HepG2 (cell line): ENCODE data around the gene GNAL. TPM values are rescaled to one million over a fixed set of nuclear protein-coding genes. Genes with fewer than 3 reads are reported as not detected.

ENCODE experiments used
- FOXA3 ChIP-seq: IDR thresholded peaks from 2 replicates; pipeline ENCODE4 v1.6.1; 2016; ENCODE audit warnings: missing genetic modification reagents, missing compliant biosample characterization
- FOXJ3 ChIP-seq: sonication (generic); formaldehyde crosslinking; IDR thresholded peaks from 2 replicates; pipeline ENCODE4 v1.4.0; 2020; ENCODE audit warnings: missing genetic modification reagents, mild to moderate bottlenecking, borderline replicate concordance
- HNF4G ChIP-seq, 2 experiments: sonication (generic) in 1 of 2; formaldehyde crosslinking in 1 of 2; IDR thresholded peaks; 2 replicates each; pipeline versions ENCODE4 v1.4.0 to v1.6.1; 2011 to 2020; ENCODE audit warnings: borderline replicate concordance in 2 of 2, low read depth in 2 of 2, mild to moderate bottlenecking in 2 of 2, low read length in 1 of 2, missing genetic modification reagents in 1 of 2, moderate library complexity in 1 of 2
- NFYC ChIP-seq: IDR thresholded peaks from 2 replicates; pipeline ENCODE4 v1.6.1; 2016; ENCODE audit warnings: missing genetic modification reagents, missing compliant biosample characterization
- PCBP2 ChIP-seq: fragments of 200-400 bp; formaldehyde crosslinking; optimal IDR thresholded peaks from 2 replicates; pipeline ENCODE3; 2018; ENCODE audit warnings: low read length, low read depth; ENCODE audit not compliant: poor library complexity, severe bottlenecking
- RBFOX2 ChIP-seq: fragments of 200-400 bp; formaldehyde crosslinking; IDR thresholded peaks from 2 replicates; pipeline ENCODE4 v1.6.1; 2017; ENCODE audit warnings: low read depth, mild to moderate bottlenecking, low read length
- SOX13 ChIP-seq, 3 experiments: fragments of 450-650 bp in 1 of 3; sonication (generic) in 1 of 3; formaldehyde crosslinking in 1 of 3; IDR thresholded peaks in 2 of 3; conservative IDR thresholded peaks in 1 of 3; 2 replicates each; pipeline versions ENCODE4 v1.5.0 to v1.6.1; 2016 to 2020; ENCODE audit warnings: antibody characterized with exemption in 1 of 3, mild to moderate bottlenecking in 1 of 3, missing compliant biosample characterization in 1 of 3, missing genetic modification reagents in 1 of 3, moderate library complexity in 1 of 3
- TBX2 ChIP-seq: sonication (generic); formaldehyde crosslinking; IDR thresholded peaks from 2 replicates; pipeline ENCODE4 v1.5.0; 2020; ENCODE audit warnings: missing genetic modification reagents, mild to moderate bottlenecking, borderline replicate concordance
- TEAD3 ChIP-seq: optimal IDR thresholded peaks from 2 replicates; pipeline ENCODE3; 2016; ENCODE audit warnings: borderline replicate concordance
- THYN1 ChIP-seq: sonication (generic); formaldehyde crosslinking; IDR thresholded peaks from 2 replicates; pipeline ENCODE4 v1.8.1; 2023; ENCODE audit warnings: low read depth, mild to moderate bottlenecking, moderate library complexity, missing genetic modification reagents, borderline replicate concordance
- ZNF143 ChIP-seq: sonication (generic); formaldehyde crosslinking; IDR thresholded peaks from 2 replicates; pipeline ENCODE4 v1.4.0; 2020; ENCODE audit warnings: missing genetic modification reagents
- ZNF441 ChIP-seq: sonication (generic); formaldehyde crosslinking; IDR thresholded peaks from 2 replicates; pipeline ENCODE4 v1.7.0; 2021; ENCODE audit warnings: missing genetic modification reagents, borderline replicate concordance
- ZNF552 ChIP-seq: sonication (generic); formaldehyde crosslinking; IDR thresholded peaks from 2 replicates; pipeline ENCODE4 v1.9.0; 2022; ENCODE audit warnings: missing genetic modification reagents, mild to moderate bottlenecking, borderline replicate concordance
- ZNF772 ChIP-seq: sonication (generic); formaldehyde crosslinking; IDR thresholded peaks from 2 replicates; pipeline ENCODE4 v1.5.0; 2020; ENCODE audit warnings: mild to moderate bottlenecking, missing genetic modification reagents
- polyA plus RNA-seq, 8 experiments: library from polyadenylated mRNA; depleted of rRNA in 3 of 8; stranded (reverse) in 7 of 8; unstranded in 1 of 8; fragments of >200 nt; fragmentation: Illumina TruSeq in 4 of 8; extraction: Trizol in 4 of 8; gene quantifications; 2 replicates each; pipeline versions ENCODE4 v1.2.1 to v1.2.3, GENCODE V29; 2011 to 2016; ENCODE audit warnings: low read depth in 4 of 8, missing spikeins in 1 of 8, mixed read lengths in 1 of 8; ENCODE audit not compliant: insufficient read depth in 1 of 8
- total RNA-seq, 5 experiments: library from RNA; depleted of rRNA; stranded (reverse); fragments of >200 nt; fragmentation: Illumina TruSeq; extraction: Trizol; gene quantifications; 2 replicates each; pipeline ENCODE4 v1.2.3, GENCODE V29; 2016; ENCODE audit warnings: low read depth in 1 of 5
- TF ChIP-seq, protein P1 (sequence below): sonication (generic); formaldehyde crosslinking; IDR thresholded peaks from 2 replicates; pipeline ENCODE4 v1.4.0; 2020; ENCODE audit warnings: missing genetic modification reagents, borderline replicate concordance
- TF ChIP-seq, protein P2 (sequence below): IDR thresholded peaks from 2 replicates; pipeline ENCODE4 v1.6.1; 2018; ENCODE audit warnings: missing genetic modification reagents
- TF ChIP-seq, protein P3 (sequence below): sonication (generic); formaldehyde crosslinking; IDR thresholded peaks from 2 replicates; pipeline ENCODE4 v1.4.0; 2020; ENCODE audit warnings: missing genetic modification reagents, low read depth, mild to moderate bottlenecking, borderline replicate concordance
- TF ChIP-seq, protein P4 (sequence below): IDR thresholded peaks from 2 replicates; pipeline ENCODE4 v1.6.1; 2016; ENCODE audit warnings: missing compliant biosample characterization, missing genetic modification reagents, borderline replicate concordance
- TF ChIP-seq, protein P5 (sequence below): sonication (generic); formaldehyde crosslinking; conservative IDR thresholded peaks from 2 replicates; pipeline ENCODE4 v1.4.0; 2020; ENCODE audit warnings: mild to moderate bottlenecking, missing genetic modification reagents, moderate library complexity

GNAL gene
- total and polyA plus RNA-seq, 2 of the 13 experiments (the other 11 are each of a cell fraction or from before 2014, with no cell fraction given): 0.87 to 1.4 TPM

DNA sequence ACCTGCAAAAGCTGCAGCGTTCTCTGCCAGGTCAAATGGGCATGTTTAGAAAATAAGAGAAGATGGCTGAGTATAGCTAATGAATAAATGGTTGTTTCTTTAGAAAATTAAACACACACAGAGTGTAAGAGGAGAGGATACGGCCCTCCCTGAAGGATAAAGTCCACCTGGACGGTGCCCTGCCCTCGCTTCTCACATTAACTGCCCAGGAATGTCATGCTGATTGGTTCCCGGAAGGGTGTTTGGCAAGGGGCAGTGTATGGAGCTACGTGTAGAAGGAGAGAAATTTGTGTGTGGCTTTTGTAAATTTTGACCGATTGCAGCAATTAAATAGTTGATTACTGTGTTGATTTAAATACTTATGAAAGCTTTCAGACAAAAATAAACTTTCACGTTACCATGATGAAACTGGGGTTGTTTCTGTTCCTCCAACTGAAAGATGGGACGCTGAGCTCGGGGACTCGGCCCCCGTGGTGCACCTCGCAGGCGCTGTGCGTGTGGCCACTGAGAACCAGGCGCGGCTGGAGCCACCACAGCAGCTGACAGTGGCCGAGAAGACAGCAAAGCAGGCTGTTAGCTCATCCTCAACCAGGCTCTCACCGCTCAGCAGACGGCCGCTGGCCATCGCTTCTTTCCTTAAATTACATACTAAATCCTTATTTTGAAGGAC lies 196.3 kb downstream of the GNAL start (continued):
- TF ChIP-seq, protein P1, sequence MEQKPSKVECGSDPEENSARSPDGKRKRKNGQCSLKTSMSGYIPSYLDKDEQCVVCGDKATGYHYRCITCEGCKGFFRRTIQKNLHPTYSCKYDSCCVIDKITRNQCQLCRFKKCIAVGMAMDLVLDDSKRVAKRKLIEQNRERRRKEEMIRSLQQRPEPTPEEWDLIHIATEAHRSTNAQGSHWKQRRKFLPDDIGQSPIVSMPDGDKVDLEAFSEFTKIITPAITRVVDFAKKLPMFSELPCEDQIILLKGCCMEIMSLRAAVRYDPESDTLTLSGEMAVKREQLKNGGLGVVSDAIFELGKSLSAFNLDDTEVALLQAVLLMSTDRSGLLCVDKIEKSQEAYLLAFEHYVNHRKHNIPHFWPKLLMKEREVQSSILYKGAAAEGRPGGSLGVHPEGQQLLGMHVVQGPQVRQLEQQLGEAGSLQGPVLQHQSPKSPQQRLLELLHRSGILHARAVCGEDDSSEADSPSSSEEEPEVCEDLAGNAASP (CRISPR knock-in tag): peak; percentile 21; the same call in 1 of the 2 replicates
- TF ChIP-seq TEAD3: peak; percentile 92
- 0 out of 2 replicates have a peak, but pooled peaks have one; percentile 22 for TF ChIP-seq NFYC (CRISPR knock-in tag)
- TF ChIP-seq ZNF143: peak; percentile 38; the same call in 1 of the 2 replicates
- TF ChIP-seq, protein P2, sequence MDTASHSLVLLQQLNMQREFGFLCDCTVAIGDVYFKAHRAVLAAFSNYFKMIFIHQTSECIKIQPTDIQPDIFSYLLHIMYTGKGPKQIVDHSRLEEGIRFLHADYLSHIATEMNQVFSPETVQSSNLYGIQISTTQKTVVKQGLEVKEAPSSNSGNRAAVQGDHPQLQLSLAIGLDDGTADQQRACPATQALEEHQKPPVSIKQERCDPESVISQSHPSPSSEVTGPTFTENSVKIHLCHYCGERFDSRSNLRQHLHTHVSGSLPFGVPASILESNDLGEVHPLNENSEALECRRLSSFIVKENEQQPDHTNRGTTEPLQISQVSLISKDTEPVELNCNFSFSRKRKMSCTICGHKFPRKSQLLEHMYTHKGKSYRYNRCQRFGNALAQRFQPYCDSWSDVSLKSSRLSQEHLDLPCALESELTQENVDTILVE: no peak
- TF ChIP-seq ZNF772 (CRISPR knock-in tag): no peak
- TF ChIP-seq, protein P3, sequence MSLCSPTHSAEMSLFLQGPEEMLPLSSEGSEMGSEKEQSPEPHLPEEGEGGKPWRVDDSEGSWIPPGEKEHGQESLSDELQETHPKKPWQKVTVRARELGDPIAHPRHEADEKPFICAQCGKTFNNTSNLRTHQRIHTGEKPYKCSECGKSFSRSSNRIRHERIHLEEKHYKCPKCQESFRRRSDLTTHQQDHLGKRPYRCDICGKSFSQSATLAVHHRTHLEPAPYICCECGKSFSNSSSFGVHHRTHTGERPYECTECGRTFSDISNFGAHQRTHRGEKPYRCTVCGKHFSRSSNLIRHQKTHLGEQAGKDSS: no peak
- TF ChIP-seq FOXA3 (CRISPR knock-in tag): peak; percentile 32; the same call in 1 of the 2 replicates
- 0 out of 2 replicates have a peak, but pooled peaks have one; percentile 27 for TF ChIP-seq RBFOX2
- TF ChIP-seq FOXJ3 (CRISPR knock-in tag): no peak
- TF ChIP-seq HNF4G (IDR thresholded peaks at IDR 0.05; ENCODE audit: borderline replicate concordance, low read depth, low read length): peak; percentile 68
- no peak for TF ChIP-seq HNF4G (CRISPR knock-in tag; IDR thresholded peaks at IDR 0.05; ENCODE audit: borderline replicate concordance, low read depth)
- 0 out of 2 replicates have a peak, but pooled peaks have one; percentile 51 for TF ChIP-seq ZNF441 (CRISPR knock-in tag)
- TF ChIP-seq, protein P4, sequence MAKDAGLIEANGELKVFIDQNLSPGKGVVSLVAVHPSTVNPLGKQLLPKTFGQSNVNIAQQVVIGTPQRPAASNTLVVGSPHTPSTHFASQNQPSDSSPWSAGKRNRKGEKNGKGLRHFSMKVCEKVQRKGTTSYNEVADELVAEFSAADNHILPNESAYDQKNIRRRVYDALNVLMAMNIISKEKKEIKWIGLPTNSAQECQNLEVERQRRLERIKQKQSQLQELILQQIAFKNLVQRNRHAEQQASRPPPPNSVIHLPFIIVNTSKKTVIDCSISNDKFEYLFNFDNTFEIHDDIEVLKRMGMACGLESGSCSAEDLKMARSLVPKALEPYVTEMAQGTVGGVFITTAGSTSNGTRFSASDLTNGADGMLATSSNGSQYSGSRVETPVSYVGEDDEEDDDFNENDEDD (CRISPR knock-in tag): peak; percentile 18; the same call in 1 of the 2 replicates
- TF ChIP-seq PCBP2: no peak
- TF ChIP-seq ZNF552 (CRISPR knock-in tag): no peak
- TF ChIP-seq, protein P5, sequence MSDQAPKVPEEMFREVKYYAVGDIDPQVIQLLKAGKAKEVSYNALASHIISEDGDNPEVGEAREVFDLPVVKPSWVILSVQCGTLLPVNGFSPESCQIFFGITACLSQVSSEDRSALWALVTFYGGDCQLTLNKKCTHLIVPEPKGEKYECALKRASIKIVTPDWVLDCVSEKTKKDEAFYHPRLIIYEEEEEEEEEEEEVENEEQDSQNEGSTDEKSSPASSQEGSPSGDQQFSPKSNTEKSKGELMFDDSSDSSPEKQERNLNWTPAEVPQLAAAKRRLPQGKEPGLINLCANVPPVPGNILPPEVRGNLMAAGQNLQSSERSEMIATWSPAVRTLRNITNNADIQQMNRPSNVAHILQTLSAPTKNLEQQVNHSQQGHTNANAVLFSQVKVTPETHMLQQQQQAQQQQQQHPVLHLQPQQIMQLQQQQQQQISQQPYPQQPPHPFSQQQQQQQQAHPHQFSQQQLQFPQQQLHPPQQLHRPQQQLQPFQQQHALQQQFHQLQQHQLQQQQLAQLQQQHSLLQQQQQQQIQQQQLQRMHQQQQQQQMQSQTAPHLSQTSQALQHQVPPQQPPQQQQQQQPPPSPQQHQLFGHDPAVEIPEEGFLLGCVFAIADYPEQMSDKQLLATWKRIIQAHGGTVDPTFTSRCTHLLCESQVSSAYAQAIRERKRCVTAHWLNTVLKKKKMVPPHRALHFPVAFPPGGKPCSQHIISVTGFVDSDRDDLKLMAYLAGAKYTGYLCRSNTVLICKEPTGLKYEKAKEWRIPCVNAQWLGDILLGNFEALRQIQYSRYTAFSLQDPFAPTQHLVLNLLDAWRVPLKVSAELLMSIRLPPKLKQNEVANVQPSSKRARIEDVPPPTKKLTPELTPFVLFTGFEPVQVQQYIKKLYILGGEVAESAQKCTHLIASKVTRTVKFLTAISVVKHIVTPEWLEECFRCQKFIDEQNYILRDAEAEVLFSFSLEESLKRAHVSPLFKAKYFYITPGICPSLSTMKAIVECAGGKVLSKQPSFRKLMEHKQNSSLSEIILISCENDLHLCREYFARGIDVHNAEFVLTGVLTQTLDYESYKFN (CRISPR knock-in tag): peak; percentile 61
- peak; percentile 57; the same call in 1 of the 2 replicates for TF ChIP-seq TBX2 (CRISPR knock-in tag)
- TF ChIP-seq SOX13 (IDR thresholded peaks at IDR 0.05): no peak
- TF ChIP-seq SOX13 (CRISPR knock-in tag; conservative IDR thresholded peaks at IDR 0.05 in 1 of 2, IDR thresholded peaks at IDR 0.05 in 1 of 2): peak in 1 of 2 experiments; percentile 48; a peak in 2 of 4 replicates
- no peak for TF ChIP-seq THYN1
